Stimulated activated effector memory CD8-positive, alpha-beta T cell treated with anti-CD3 and anti-CD28 coated beads, Interleukin-12 subunit alpha, Interleukin-12 subunit beta, amount 100 ng/mL, for 72 hours (primary cell): Measurements from ENCODE around the gene MROH2A.
"Not testable (repeated sequence)": the region's sequence is repeated elsewhere in the genome, so short reads cannot be mapped to it uniquely, and the experiment has no call there.

ENCODE experiments used
- ATAC-seq: fragments of 150-1000 bp; cut with Tn5 transposase; 2 replicates; pipeline ENCODE4 v1.10.0; 2021
- DNase-seq, 2 donors: peaks; one replicate each; pipeline ENCODE4 v3.0.0; 2021 to 2022; ENCODE audit warnings: low spot score in 2 of 2
- H3K27ac Mint-ChIP-seq: one replicate; pipeline ENCODE4 v1.8.0; 2022; ENCODE audit warnings: mild to moderate bottlenecking, mixed read lengths
- H3K36me3 Mint-ChIP-seq: one replicate; pipeline ENCODE4 v1.8.0; 2022; ENCODE audit warnings: mild to moderate bottlenecking, mixed read lengths
- H3K4me1 Mint-ChIP-seq: one replicate; pipeline ENCODE4 v1.8.0; 2022; ENCODE audit warnings: mixed read lengths
- H3K4me3 Mint-ChIP-seq: one replicate; pipeline ENCODE4 v1.8.0; 2022; ENCODE audit warnings: mild to moderate bottlenecking, mixed read lengths
- H3K9me3 Mint-ChIP-seq: one replicate; pipeline ENCODE4 v1.8.0; 2022; ENCODE audit warnings: mixed read lengths

The MROH2A gene

DNA sequence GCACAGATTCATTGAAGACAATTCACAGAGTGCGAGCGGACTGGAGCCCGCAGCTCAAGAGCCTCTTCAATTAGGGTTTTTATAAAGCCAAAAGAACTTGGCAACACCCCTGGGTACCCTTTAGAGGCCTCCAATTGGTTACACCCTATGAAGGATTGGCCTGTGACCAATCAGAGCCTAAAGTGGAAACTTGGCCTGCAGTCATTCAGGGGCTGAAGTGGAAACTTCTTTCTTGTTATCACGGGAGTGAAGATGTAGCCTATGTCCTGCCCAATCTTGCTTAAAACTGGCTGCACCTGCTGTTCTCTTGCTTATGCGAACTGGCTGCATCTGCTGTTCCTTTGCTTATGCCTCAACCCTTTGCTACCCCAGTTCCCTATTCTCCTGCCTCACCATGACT lies 78.1 kb downstream of the MROH2A start:
- no peak for ATAC-seq
- peaks cover 33% of the 10 kb centered on the region for H3K4me1 Mint-ChIP-seq
- H3K4me3 Mint-ChIP-seq, result peak overlapping the region; percentile 99
- no peaks in the 10 kb centered on the region for H3K9me3 Mint-ChIP-seq
- H3K36me3 Mint-ChIP-seq, result peaks cover 37% of the 10 kb centered on the region
- DNase-seq, result no peak
- H3K27ac Mint-ChIP-seq, result no peak overlapping the region

DNA sequence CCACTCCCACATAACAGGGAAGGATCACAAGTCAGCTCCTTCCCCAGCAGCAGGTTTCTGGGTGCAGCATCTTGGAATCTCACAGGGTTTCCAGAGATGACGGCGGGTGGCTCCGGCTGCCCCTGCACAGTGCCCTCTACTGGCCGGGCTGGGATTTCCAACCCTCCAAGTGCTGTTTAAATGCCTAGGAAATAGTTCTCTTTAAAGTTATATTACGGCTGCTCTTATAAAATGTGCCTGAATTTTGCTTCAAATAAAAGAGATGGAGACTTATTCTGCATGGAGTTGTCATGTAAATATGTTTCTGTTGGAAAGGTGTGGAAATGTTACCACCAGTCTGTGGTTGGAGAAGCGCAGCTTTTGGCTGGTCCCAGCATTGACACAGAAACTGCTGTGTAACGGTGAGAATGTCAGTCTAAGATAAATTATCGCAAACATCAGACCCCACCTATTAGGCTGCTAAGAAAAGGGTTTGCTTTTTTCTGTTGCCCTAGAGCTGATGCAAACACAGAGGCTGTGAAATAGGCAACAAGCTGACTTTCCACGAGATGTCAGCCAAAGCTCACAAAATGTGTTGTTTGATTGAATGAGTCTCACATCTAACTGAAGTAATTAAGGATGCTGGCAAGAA lies 79.5 kb downstream of the MROH2A start:
- no peak for ATAC-seq

DNA sequence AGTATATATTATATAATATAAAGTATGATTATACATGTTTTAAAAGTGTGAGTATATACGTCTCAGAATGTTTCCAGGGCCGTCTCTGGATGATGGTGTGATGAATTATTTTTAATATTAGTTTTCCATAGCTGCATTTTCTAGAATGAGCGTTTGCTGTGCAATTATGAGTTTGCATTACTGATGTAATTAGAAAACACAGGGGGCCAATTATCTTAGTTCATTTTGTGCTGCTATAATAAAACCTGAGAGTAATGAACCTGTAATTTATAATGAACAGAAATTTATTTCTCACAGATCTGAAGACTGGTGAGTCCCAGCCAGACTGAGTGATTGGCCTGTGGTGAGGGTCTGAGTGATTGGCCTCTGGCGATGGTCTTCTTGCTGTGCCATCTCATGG lies 80.2 kb downstream of the MROH2A start:
- ATAC-seq, result no peak
- Mint-ChIP-seq H3K36me3 (peaks cover 15% of the 10 kb centered on the region), H3K9me3 (no peaks in the 10 kb centered on the region), H3K4me3 (no peak overlapping the region), H3K27ac (no peak overlapping the region), H3K4me1 (peaks cover 26% of the 10 kb centered on the region)
- DNase-seq, result no peak

More for the DNA sequence above, 79.5 kb downstream of the MROH2A start:
- Mint-ChIP-seq H3K4me1 (peaks cover 27% of the 10 kb centered on the region), H3K9me3 (no peaks in the 10 kb centered on the region), H3K27ac (no peak overlapping the region), H3K36me3 (peaks cover 22% of the 10 kb centered on the region), H3K4me3 (no peak overlapping the region)
- peak; percentile 40 to 75 for DNase-seq

DNA sequence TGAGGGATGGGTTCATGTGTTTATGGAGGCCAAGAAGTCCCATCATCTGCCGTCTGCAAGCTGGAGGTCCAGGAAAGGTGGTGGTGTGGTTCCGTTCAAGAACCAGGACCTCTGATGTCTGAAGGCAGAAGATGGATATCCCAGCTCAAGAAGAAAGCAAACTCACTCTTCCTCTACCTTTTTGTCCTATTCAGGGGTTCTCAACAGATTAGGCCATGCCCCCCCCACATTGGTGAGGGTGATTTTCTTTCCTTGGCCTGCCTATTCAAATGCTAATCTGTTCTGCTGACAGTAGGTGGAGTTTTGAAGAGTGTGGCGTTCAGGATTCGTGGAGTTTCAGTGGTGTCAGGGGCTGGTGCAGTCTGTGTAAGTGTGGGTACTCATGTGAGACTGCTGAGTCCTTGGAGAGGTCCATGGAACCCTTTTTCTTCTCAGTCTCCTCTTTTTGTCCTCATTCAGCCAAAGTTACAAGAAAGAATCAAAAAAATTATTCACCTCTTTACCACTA lies 84.2 kb downstream of the MROH2A start:
- Mint-ChIP-seq H3K36me3 (no peaks in the 10 kb centered on the region), H3K9me3 (no peaks in the 10 kb centered on the region), H3K27ac (no peak overlapping the region), H3K4me1 (peaks cover 3% of the 10 kb centered on the region), H3K4me3 (no peak overlapping the region)
- ATAC-seq, result no peak
- DNase-seq, result no peak

DNA sequence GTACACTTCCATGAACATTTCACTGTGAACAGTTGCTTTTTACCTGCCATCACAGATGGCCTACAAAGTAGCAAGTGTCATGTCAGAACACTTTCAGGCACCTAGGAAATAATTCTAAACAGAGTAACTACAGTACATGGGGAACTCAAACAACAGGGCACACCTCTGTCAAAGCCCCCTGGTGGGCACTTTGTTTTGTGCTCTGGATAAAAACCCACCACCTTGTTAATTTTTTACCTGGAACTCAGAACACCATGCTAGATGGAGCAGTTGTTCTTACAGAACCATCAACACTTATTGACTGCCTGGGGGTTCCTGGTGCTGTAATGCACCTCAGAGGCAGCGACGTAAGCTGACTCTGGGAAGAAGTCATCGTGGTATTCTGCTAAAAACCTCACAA lies 87.7 kb downstream of the MROH2A start:
- Mint-ChIP-seq H3K4me1 (peaks cover 9% of the 10 kb centered on the region), H3K9me3 (peaks cover 6% of the 10 kb centered on the region), H3K36me3 (peaks cover 9% of the 10 kb centered on the region), H3K4me3 (no peak overlapping the region), H3K27ac (no peak overlapping the region)
- DNase-seq (no peak), ATAC-seq (no peak)

DNA sequence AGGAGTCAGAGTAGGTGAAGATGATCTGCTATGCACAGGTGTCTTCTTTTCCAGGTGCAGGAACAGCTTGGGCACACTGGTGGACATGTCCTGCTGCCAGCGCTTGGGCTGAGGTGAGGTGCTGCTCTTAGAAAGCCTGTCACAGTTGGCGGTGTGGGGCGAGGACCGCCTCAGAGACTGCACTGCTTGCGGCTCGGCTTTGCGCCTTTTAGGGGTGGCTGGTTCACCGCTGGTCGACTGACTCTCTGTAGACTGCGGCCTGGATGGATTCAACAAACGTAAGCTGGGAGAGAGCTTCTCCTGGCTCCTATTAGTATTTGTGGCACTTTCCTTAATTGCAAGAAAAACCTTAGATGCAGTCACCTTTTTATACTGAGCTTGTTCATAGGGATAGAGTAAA lies 88.3 kb downstream of the MROH2A start:
- Mint-ChIP-seq H3K36me3 (peaks cover 9% of the 10 kb centered on the region), H3K4me1 (peaks cover 9% of the 10 kb centered on the region), H3K27ac (no peak overlapping the region), H3K9me3 (peaks cover 6% of the 10 kb centered on the region), H3K4me3 (no peak overlapping the region)
- ATAC-seq, result no peak
- DNase-seq, result no peak

DNA sequence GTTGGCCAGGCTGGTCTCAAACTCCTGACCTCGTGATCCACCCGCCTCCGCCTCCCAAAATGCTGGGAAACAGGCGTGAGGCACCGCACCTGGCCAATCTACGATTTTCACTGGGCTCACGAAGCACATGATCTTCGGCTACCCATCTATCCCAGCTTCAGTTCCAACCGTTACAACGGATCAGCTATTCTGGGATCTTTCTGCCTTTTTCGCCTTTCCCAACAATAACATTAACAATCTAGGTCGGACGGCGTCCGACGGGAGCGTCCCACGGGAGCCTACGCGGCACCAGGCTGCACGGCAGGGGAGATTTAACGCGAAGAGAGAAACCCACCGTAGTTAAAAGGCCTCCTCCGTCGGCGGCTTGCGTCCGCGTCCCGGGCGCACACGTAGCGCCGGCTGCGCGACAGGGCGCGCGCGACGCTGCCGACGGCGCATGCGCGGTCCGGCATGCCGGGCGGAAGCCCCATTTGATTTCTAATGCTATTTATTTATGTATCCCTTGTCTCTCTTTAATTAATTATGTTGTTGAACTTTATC lies 89.9 kb downstream of the MROH2A start, which contains the start of gene MSL3B:
TSS of gene MSL3B (minus strand) at position 394 of the 540 bp plus-strand sequence.
- DNase-seq, result peak; percentile 42 to 72

DNA sequence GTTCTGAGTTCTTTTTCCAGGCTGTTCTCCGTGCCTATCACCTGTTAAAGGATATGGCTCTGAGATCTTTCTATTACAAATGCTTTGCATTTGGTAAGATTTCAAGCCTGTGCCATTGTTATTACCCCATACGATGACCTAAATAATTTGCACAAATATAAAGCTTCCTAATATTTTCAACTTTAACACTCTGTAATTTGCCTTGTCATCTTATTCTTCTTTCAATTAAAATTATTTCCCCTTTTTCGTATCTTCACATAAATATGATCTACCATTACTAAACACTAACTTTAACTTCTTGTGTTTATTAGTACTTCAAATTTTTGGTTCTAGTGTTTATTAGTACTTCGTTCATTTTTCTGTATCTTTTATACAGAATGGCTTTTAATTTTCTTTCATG lies 93.3 kb downstream of the MROH2A start:
- Mint-ChIP-seq H3K9me3 (peaks cover 6% of the 10 kb centered on the region), H3K4me1 (peaks cover 9% of the 10 kb centered on the region), H3K27ac (no peak overlapping the region), H3K4me3 (no peak overlapping the region), H3K36me3 (peaks cover 9% of the 10 kb centered on the region)
- ATAC-seq, result no peak
- no peak for DNase-seq

More for the DNA sequence above, 89.9 kb downstream of the MROH2A start, which contains the start of gene MSL3B:
- peak; percentile 85 for ATAC-seq
- Mint-ChIP-seq H3K9me3 (peaks cover 6% of the 10 kb centered on the region), H3K4me1 (peaks cover 9% of the 10 kb centered on the region), H3K4me3 (peak within 1 kb of the TSS; percentile 81), H3K36me3 (peaks cover 9% of the 10 kb centered on the region), H3K27ac (peak within 1 kb of the TSS; percentile 89)

DNA sequence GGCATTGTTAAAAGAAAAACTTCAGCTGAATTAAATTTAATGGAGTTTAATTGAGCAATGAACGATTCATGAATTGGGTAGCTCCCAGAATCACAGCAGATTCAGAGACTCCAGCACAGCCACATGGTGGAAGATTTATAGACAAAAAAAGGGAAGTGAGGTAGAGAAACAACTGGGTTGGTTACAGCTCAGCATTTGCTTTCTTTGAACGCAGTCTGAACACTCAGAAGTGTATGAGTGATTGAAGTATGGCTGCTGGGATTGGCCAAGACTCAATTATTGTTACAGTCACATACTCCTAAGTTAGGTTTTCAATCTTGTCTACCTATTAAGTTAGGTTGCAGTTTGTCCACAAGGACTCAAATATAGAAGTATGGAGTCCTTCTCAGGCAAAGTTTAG lies 94.0 kb downstream of the MROH2A start:
- not testable (repeated sequence) for H3K4me1 Mint-ChIP-seq, H3K27ac Mint-ChIP-seq, ATAC-seq

DNA sequence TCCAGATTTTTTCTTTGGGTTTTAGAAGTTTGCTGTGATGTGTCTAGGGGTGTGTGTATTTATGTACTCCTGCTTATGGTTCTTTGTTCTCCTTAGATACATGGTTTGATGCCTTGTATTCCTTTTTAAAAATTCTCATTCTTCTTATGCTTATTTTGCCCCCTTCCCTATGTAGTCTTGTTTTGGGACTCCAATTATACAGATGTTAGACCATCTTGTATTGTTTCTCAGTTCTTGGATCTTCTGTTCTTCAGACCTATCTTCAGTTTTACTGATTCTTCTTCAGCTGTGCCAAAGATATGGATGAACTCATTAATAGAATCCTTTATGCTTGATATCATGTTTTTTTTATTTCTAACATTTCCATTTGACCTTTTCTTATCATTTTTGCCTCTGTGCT lies 104.2 kb downstream of the MROH2A start:
- no peak overlapping the region for H3K27ac Mint-ChIP-seq
- no peaks in the 10 kb centered on the region for H3K36me3 Mint-ChIP-seq
- DNase-seq, result no peak

More for the DNA sequence above, 94.0 kb downstream of the MROH2A start:
- not testable (repeated sequence) for H3K9me3 Mint-ChIP-seq, H3K4me3 Mint-ChIP-seq, DNase-seq, H3K36me3 Mint-ChIP-seq

More for the DNA sequence above, 104.2 kb downstream of the MROH2A start:
- ATAC-seq, result no peak
- H3K4me1 Mint-ChIP-seq, result no peaks in the 10 kb centered on the region
- H3K9me3 Mint-ChIP-seq, result peaks cover 25% of the 10 kb centered on the region
- no peak overlapping the region for H3K4me3 Mint-ChIP-seq
